Left hindlimb (tissue), 1 donor: ENCODE measurements around the gene PCIF1.

Source experiments
- DNase-seq: peaks from one replicate; pipeline ENCODE4 v3.0.0-alpha.2; 2018

Gene PCIF1

DNA sequence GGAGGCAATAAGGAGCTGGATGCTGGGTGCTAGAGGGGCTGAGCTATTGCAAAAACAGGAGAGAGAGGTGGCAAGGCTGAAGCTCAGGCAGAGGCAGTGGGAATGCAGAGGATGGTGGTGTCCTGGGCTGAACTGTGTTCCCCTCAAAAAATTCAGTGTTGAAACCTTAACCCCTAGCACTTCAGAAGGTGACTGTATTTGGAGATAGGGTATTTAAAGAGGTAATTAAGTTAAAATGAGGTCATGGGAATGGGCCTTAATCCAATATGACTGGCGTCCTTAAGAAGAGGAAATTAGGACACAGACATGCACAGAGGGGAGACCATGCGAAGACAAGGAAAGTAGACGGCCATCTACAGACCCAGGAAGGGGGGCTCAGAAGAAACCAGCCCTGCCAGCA is 62.7 kb downstream of the PCIF1 start:
- DNase-seq = no peak
